HEK293 (cell line): ENCODE data around the gene RASSF1.

Experiments used
- PRDM1 ChIP-seq: fragments of 450-650 bp; formaldehyde crosslinking; IDR thresholded peaks from 2 replicates; pipeline ENCODE4; 2016; ENCODE audit warnings: missing biosample characterization, missing genetic modification characterization
- SP2 ChIP-seq: fragments of 450-650 bp; formaldehyde crosslinking; IDR thresholded peaks from 2 replicates; pipeline ENCODE4 v1.5.1; 2016; ENCODE audit warnings: missing biosample characterization, missing genetic modification characterization
- ZNF211 ChIP-seq: fragments of 450-650 bp; formaldehyde crosslinking; IDR thresholded peaks from 2 replicates; pipeline ENCODE4 v1.5.1; 2016; ENCODE audit warnings: low read depth, missing biosample characterization, missing genetic modification characterization
- ZNF248 ChIP-seq: fragments of 450-650 bp; formaldehyde crosslinking; IDR thresholded peaks from 2 replicates; pipeline ENCODE4 v1.5.1; 2017; ENCODE audit warnings: missing biosample characterization, missing genetic modification characterization
- TF ChIP-seq, protein P1 (sequence below): fragments of 450-650 bp; formaldehyde crosslinking; IDR thresholded peaks from 2 replicates; pipeline ENCODE4 v1.5.1; 2016; ENCODE audit warnings: missing biosample characterization, missing genetic modification characterization
- TF ChIP-seq, protein P2 (sequence below): fragments of 450-650 bp; formaldehyde crosslinking; conservative IDR thresholded peaks from 2 replicates; pipeline ENCODE4 v1.5.1; 2016; ENCODE audit warnings: low read depth, missing biosample characterization, missing genetic modification characterization

DNA sequence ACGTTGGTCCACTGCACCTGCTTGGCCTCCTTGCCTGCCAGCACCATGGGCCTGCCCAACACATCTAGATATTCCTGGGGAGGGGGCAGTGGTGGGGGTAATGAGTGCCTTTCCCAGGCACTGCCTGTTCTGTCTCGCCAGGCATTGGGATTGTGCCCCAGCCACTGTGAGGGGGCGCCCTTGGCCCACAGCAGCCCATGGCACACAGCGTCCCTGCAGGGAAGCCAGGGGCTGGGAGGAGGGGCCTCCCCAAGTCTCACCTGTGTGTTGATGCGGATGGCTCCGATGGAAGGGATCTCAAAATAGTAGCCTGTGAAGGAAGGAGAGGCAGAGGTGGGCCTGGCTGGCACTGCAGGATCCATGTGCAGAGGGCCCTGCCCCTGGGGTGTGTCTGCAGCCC, 37.4 kb upstream of the RASSF1 start:
- TF ChIP-seq, protein P1, sequence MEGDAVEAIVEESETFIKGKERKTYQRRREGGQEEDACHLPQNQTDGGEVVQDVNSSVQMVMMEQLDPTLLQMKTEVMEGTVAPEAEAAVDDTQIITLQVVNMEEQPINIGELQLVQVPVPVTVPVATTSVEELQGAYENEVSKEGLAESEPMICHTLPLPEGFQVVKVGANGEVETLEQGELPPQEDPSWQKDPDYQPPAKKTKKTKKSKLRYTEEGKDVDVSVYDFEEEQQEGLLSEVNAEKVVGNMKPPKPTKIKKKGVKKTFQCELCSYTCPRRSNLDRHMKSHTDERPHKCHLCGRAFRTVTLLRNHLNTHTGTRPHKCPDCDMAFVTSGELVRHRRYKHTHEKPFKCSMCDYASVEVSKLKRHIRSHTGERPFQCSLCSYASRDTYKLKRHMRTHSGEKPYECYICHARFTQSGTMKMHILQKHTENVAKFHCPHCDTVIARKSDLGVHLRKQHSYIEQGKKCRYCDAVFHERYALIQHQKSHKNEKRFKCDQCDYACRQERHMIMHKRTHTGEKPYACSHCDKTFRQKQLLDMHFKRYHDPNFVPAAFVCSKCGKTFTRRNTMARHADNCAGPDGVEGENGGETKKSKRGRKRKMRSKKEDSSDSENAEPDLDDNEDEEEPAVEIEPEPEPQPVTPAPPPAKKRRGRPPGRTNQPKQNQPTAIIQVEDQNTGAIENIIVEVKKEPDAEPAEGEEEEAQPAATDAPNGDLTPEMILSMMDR (tag by site-specific recombination): no peak
- no peak for TF ChIP-seq ZNF211
- TF ChIP-seq PRDM1 (tag by site-specific recombination): no peak
- TF ChIP-seq, protein P2, sequence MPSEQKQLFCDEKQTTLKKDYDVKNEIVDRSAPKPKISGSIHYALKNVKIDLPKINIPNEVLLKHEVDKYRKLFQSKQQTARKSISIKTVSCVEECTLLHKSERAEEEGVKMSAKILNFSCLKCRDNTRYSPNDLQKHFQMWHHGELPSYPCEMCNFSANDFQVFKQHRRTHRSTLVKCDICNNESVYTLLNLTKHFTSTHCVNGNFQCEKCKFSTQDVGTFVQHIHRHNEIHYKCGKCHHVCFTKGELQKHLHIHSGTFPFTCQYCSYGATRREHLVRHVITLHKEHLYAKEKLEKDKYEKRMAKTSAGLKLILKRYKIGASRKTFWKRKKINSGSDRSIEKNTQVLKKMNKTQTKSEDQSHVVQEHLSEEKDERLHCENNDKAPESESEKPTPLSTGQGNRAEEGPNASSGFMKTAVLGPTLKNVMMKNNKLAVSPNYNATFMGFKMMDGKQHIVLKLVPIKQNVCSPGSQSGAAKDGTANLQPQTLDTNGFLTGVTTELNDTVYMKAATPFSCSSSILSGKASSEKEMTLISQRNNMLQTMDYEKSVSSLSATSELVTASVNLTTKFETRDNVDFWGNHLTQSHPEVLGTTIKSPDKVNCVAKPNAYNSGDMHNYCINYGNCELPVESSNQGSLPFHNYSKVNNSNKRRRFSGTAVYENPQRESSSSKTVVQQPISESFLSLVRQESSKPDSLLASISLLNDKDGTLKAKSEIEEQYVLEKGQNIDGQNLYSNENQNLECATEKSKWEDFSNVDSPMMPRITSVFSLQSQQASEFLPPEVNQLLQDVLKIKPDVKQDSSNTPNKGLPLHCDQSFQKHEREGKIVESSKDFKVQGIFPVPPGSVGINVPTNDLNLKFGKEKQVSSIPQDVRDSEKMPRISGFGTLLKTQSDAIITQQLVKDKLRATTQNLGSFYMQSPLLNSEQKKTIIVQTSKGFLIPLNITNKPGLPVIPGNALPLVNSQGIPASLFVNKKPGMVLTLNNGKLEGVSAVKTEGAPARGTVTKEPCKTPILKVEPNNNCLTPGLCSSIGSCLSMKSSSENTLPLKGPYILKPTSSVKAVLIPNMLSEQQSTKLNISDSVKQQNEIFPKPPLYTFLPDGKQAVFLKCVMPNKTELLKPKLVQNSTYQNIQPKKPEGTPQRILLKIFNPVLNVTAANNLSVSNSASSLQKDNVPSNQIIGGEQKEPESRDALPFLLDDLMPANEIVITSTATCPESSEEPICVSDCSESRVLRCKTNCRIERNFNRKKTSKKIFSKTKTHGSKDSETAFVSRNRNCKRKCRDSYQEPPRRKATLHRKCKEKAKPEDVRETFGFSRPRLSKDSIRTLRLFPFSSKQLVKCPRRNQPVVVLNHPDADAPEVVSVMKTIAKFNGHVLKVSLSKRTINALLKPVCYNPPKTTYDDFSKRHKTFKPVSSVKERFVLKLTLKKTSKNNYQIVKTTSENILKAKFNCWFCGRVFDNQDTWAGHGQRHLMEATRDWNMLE: no peak
- no peak for TF ChIP-seq SP2 (tag by site-specific recombination)
- no peak for TF ChIP-seq ZNF248 (tag by site-specific recombination)
